IPS DF 4.7 (cell line): ENCODE measurements around the gene PTRH1.
A peak's percentile ranks its signal among the peaks of the same experiment; 100 is the strongest.

Experiments
- DNase-seq: peaks from one replicate; pipeline ENCODE4 v3.0.0-alpha.2; 2013; ENCODE audit warnings: low spot score; ENCODE audit errors: extremely low read depth

PTRH1 gene

DNA sequence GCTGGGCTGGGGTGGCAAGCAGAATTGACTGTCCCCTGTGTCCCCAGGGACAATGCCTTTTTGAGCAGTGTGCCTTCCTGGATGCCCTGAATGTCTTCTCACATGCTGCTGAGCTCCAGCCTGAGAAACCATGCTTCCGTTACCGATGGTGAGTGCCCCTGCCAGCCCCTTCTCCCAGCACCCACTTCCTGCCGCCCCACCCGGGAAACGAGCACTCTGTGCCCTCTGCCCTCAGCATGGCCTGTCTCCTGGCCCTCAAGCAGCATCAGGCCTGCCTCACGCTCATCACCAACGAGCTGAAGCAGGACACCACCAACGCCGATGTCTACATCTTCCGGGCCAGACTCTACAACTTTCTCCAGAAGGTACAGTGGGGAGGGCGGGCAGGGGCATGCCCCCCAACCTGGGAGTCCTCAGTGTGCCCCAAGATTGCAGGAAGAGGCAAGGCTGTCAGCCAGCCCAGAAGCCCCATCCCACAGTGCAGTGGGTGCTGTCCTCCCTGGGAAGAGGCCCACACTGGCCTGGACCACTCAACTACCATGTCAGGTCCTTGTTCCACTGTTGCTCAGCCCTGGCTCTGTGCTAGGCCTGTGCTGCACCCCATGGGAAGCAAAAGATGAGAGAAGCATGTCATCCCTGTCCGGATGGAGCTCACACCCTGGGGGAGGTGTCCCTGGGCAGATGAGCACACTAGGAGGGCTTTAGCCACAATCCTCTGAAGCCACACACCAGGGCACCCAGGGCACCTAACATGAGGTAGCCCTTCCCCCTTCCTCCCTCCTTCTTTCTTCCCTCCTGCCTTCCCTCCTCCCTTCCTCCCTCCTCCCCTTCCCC lies 4.8 kb upstream of the PTRH1 start:
- DNase-seq = no peak

DNA sequence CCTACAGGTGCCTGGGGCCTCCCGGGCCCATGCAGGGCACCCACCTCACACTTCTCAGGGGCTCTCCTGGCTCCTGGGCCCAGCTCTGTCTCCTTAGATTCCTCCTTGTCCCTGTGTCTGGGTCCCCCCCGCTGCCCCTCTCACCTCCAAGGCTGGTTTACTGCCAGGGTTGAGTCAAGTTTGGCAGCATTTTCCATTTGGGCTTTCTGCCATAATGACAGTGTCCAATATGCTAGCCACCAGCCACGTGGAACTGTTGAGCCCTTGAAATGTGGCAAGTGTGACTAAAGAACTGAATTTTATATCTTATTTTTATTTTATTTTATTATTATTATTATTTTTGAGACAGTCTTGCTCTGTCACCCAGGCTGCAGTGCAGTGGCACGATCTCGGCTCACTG lies 2.3 kb upstream of the PTRH1 start:
- DNase-seq = no peak

DNA sequence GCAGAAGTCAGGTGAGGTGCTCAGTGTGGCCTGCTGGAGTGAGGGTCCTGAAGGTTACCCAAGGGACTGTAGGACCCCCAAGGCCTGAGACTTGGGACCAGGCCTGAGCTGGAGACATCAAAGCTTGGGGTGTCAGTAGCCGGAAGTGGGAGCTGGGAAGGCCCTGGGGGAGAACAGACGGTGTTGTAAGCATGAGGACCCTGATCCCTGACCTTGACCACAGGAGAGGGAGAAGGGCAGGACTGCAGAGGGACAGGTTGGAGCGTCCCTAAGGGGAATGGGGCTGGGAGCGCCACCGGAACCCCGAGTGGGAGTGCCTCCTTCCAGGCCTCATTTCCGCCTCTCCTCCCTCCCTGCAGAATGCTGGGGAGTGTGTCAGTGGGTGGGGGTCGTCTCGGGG lies 949 bp upstream of the PTRH1 start:
- DNase-seq = no peak

DNA sequence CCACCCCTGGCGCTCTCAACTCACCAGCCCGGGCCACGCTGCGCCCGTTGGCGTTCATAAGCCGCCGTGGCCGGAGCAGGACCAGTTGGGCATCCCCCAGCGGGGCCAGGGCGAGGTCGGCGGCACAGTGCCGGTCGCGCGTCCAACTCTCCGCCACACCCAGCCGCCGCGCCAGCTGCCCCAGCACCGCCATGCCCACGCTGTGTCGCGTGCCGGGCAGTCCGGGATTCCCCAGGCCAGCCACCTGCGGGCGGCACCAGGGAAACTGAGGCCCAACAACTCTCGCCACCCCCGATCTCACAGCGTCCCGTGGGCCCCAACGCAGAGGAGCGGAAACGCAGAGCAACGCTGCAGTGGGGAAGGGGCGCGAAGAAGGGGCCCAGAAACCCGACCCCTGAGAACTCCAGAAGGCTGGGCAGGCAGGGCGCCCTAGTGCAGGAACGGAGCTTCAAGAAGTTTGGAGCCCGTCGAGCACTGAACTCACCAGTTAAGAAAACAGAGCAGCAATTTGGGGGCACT lies 453 bp downstream of the PTRH1 start:
- no peak for DNase-seq

DNA sequence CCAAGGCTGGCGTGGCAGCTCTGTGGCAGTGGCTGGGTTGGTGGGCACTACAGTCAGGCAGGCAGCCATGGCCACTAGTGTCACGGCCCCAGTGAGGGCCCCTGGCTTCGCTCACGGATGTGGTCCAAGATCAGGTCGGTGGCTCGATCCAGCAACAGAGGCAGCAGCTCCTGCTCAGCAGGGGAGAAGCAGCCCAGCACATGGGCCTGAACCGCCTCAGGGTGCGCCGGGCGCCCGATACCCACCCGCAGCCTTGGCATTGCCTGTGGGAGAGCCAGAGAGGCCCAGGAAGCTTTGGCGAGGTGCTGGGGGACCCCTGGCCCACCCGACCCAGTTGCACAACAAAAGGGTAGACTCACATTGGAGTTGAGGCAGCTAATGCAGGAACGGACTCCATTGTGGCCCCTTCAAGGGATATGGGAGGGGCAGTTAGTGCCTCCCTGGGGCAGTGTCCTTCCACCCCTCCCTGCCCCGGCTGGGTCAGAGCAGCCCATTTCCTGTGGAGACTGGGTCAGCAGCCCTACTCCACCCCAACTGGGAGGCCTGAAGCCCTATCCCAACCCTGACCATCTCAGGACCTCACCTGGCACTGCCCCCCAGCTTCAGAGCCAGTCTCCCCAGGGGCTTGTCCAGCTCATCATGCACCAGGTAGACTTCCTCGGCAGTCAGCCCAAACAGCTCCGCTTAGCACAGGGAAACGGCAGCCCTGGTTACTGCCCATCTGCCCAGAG lies 1.3 kb downstream of the PTRH1 start:
- no peak for DNase-seq

DNA sequence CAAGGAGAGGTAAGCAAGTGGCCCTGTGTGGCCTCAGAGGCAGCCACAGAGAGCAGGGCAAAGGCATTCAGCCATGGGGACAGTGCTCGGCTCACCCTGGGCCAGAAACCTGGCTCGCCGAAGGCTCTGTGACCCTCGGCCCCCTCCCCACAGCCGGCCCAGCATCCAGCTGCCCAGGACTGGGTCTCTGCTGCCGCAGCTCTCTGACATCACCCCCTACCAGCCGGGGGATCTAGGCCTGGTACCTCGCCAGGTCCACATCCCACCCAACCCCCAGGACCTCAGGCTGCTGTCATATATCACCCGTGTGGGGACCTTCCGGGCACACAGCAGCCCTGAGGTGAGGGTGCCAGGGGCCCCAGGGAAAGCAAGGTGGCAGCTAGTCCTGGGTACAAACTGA lies 2.6 kb downstream of the PTRH1 start:
- no peak for DNase-seq

DNA sequence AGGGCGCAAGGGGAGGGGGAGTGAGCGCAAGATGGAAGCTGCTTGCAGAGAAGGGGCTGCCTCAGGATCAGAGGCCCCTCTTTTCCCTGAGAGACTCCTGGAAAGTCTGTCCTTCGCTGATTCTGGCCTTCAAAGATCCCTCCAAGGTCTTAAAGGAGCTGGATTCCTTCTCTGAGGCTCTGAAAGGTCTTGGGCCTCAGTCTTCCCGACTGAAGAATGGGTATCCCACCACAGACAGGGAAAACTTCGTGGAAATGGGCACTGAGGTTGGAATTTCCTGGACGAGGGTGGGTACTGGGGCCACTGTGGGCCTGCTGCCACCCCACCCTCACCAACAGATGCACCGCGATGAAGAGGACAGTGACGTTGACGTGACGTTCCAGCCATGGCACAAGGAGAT lies 3.1 kb downstream of the PTRH1 start:
- DNase-seq = no peak

DNA sequence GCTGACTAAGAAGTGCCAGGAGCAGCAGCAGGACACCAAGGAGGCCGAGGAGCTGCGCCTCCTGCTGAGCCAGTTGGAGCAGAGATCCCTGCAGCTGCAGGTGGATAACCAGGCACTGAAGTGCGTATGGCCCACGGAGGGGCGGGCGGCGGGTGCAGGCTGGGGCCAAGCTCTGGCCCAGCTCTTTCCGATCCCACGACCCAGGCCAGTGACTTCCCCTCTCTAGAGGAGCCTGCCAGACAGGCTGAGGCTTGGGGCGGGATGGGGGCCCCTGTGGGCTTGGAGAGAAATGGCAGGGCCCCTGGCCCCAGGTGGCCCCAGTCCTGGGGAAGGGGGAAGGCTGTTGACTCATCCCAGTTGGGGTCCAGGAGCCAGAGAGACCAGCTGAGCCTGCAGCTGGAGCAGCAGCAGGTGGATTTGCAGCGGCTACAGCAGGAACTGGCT lies 3.6 kb downstream of the PTRH1 start:
- DNase-seq = no peak

DNA sequence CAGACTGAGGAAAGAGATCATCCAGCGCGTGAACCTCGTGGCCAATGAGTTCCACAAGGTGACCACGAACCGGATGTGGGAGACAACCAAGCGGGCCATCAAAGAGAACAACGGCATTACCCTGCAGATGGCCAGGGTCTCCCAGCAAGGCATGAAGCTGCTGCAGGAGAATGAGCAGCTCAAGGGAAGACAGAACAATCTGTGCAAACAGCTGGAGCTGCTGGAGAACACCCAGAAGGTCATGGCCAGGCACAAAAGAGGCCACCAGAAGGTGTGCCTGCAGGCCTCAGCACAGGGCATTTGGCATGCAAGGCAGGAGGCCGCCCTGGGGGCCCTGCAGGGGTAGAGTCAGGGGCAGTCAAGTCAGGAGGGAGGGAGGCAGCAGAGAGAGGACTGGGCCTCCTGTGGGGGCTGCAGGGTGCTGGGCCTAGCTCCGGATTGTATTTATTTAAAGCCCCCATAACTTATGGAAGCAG lies 4.2 kb downstream of the PTRH1 start:
- DNase-seq = no peak

DNA sequence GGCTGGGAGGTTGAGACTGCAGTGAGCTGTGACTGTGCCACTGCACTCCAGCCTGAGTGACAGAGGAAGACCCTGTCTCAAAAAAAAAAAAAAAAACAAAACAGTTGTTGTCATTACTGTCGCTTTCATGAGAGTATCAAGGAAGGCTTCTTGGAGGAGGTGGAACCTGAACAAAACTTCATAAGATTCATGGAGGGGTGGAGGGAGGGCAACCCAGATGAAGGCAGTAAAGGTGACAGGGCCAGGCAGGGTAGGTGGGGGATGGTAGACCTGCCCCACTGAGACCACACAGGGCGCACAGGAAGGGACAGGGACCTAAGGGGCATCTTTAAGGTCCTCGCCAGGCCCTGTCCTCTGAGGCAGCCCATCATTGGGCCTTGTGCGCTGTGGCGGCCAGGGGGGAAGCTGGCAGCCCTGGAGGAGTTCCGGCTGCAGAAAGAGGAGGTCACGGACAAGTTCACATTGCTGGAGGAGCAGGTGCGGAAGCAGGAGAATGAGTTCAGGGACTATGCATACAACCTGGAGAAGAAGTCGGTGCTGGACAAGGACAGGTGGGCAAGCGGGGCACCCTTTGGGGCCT lies 5.2 kb downstream of the PTRH1 start:
- DNase-seq = no peak

DNA sequence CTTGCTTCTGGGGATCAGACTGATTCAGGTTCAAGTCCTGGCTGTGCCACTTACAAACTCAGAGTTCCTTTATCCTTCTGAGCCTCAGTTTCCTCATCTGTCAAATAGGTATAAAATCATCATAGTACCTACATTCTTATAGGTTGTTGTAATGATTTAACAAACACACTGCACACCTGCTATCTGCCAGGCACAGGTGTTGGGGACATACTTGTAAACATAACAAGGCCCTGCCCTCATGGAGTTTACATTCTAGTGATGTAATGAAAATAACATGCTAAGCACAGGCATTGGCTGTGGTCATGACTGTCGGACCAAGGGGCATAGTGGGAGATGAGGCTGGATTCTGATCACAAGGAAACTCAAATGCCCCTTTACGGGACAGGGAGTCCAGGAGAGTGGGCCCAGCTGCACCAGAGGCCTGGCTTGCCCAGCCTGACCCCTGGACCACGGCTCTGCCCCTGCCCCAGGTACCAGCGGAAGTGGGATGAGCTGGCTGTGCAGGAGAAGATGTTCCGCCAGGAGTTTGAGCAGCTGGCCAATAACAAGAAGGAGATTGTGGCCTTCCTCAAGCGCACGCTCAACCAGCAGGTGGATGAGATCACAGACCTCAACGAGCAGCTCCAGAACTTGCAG lies 6.4 kb downstream of the PTRH1 start:
- DNase-seq = no peak

DNA sequence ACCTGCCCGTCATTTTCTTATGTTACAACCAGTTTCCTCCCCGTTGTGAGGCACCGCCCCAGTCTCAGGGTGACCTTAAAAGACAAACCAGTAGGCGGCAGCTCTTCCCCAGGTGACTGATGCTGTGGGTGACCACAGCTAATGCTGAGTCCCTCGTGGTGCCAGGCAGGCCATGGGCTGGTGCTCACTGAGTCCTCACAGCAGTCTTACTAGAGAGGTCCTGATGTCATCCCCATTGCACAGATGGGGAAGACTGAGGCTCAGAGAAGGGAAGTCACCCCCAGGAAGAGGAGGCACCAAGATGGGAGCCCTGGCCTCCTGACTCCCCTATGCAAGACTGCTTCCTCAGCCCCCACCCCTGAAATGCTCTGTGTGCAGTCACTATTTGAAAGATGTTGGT lies 7.7 kb downstream of the PTRH1 start:
- DNase-seq = no peak

DNA sequence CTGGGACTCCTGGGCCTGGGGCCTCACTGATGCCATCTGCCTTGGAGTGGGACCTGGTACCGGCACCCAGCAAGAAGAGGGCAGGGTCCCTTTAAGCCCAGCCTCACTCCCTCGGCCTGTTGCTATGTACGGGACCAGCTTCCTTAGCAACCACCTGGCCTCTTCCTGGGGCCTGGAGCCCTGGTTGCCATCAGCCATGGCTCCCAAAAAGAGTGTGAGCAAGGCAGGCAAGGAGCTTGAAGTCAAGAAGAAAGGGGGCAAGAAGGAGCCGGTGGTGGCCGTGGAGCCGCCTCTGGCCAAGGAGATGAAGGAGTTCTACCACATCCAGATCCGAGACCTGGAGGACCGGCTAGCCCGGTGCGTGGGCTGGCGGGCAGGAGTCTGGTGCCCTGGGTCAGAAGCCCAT lies 8.6 kb downstream of the PTRH1 start, which contains the start of gene CFAP157:
Gene CFAP157, plus strand, starts transcription at position 153 of the 406 bp plus-strand sequence. Its CDS starts 44 bp downstream, at position 197.
- no peak for DNase-seq

DNA sequence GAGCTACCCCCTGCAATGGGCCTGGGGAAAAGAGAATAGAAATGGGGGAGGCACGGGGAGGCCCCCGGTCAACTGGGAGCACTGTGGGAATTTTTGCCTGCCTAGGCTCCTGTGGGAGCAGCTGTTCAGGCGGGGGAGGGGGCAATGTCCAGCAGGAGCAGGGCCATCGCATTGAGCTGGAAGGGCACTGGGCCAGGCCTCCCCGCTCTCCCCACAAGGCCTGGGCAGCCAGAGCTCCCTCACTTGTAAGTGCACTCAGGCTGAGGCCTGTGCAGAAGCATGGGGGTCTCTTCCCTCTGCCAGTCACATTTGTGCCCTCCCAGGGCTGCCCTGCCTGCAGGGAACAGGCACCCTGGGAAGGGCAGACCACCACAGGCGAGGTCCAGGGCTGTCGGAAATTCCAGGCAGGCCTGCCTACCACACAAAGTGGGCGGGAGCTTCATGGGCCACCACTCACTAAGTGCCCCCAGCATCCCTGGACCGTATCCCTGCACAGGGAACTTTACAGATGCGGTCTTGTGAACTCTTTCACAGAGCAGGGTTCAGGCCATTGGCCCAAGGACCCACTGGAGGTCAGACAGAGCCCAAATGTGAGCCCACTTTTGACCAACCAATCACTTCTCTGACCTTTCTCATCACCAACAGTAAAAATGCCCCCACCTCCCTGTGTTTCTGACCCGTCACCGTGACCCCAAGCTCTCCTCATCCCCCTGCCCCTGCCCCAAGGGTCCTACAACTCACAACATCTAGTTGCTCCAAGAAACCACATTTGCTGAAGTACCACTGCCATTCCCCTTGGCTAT lies 9.7 kb downstream of the PTRH1 start:
- DNase-seq = no peak

DNA sequence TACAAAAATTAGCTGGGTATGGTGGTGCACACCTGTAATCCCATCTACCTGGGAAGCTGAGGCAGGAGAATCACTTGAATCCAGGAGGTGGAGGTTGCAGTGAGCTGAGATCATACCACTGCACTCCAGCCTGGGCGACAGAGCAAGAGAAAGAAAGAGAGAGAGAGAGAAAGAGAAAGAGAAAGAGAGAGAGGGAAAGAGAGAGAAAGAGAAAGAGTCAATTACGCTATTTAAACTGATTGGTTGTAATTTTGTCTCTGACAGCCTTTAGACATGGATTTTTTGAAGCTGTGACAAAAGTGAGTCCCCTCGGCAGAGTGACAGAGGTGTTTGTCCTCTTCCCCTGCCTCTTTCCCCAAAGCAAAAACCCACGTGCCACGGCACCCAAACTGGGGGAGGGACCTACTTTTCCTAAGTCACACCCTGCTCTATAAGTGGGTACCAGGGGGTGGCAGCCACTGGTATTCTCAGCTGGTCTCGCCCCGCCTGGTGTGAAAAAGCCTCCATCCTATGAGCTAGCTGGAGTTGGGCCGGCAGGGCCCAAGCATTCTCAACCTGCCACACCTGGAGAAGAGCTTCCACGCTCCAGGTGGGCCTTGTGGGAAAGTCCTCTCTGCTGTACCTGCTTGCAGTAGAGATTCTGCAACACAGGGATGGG lies 12.0 kb downstream of the PTRH1 start:
- no peak for DNase-seq

DNA sequence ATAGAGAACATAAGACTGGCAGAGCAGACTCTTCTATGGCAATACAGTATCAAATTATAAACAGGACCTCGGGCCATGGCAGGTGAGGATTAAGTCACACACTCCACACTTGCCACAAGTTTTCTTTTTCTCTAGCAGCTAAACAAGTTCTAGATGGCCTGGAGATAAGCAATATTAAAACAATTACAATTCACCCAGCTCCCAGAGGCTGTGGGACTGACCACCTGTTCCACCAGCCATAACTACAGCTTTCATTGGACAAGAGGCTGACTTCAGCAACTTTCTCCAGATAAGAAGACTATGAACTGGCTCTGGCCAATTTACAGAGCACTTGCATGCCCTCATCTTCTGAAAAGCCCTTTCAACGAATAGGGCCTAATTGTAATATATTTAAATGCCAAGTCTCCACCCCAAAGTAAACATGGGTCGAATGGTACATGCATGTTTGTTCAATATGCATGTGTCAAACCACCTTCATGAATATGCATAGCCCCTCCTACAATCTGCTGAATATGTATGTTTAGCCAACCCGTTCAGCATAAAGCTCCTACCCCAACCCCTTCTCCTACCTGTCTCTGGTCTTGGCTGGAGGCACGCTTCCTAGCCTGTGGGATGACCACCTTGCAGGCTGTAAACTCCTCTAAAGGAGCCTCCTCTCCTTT lies 14.7 kb downstream of the PTRH1 start:
- DNase-seq = no peak

DNA sequence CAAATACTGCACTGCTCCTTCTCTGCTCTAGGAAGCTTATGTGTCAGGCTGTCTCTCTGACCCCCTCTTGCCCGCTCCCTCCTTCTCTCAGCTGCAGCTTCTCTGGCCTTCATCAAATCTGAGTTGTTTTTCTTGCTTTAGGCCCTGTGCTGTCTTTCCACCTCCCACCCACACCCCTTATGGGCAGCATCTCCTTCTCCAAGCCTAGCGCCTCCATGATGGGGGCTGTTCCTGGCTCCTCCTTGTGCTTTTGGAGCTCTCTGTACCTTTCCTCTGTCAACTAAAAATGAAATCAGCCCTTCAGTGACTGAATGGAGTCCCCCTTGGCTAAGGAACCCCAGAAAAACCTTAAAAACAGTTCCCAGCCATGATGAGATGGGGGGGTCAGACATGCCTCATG lies 15.3 kb downstream of the PTRH1 start:
- DNase-seq = no peak

DNA sequence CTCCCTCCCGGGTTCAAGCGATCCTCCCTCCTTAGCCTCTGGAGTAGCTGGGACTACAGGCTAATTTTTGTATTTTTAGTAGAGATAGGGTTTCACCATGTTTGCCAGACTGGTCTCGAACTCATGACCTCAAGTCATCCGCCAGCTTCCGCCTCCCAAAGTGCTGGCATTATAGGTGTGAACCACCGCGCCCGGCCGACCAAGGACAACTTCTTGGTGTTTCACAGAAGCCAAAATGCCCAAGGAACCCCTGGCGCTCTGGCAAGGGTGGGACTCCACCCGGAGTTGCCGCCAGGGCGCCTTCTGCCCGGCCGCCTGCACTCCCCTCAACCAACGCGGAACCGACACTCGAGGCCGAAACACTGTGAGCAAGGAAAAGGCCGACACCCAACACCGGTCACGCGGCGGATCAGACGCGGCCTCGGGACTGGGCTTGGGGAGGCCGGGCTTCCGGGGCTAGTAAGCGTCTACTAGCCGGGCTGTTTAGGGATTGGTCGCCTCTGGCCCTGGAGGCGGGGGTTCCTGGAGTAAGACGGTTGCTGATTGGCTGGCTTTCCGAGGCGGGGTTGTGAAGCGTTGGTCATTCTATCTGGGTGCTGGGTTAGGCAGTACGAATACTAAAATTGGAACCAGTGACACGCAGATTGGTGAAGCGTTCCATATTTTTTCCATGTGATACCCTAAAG lies 16.3 kb downstream of the PTRH1 start:
- DNase-seq = peak; percentile 72

DNA sequence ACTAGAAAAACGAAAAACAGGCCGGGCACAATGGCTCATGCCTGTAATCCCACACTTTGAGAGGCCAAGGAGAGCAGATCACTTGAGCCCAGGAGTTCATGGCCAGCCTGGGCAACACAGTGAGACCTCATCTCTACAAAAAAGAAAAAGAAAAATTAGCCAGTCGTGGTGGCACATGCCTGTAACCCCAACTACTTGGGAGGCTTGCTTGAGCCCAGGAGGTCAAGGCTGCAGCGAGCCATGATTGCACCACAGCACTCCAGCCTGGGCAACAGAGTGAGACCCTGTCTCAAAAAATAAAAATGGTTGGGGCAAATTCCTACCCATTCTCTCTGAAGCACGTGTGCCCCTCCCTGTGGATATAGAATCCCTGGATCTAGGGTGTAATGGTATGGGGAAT lies 17.1 kb downstream of the PTRH1 start:
- no peak for DNase-seq
